ENCODE measurements around the gene STT3B. TPM values are rescaled to one million over a fixed set of nuclear protein-coding genes. Genes with fewer than 3 reads are reported as not detected.

Gene STT3B
- total RNA-seq, 1 donor from 2014 or later, result 110 TPM

DNA sequence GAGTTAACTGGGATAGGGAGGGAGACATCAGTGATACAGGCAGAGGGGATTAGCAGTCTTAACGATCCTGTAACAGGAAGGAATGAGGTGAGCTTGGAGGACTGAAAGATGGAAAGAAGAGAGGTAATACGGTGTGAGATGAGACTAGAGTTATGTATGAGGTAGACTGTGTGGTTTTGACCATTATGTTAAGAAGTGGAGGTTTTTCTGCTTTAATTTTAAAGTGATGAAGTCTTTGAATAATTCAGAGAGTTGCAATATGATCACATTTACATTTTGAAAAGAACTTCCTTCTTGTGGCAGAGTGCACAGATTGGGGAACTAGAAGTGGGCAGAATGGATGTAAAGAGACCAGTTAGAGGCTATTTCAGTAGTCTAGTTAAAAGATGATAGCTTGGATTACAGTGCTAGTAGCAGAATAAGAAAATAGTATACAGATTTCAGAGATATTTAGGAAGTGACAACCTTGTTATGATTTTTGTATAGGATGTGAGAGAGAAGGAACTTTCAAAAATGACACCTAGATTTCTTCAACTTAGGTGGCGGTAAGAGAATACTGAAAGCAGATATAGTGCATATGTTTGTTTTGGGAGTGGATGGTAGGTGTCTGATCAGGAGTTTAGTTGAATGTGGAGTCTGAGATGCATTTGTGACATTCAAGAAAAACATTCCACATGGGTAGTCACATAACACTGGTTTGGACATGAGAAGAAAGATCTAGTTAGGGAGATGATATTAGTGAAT lies 40.5 kb downstream of the STT3B start:
- no peaks in the 10 kb centered on the region for H3K36me3 ChIP-seq (ENCODE audit: control insufficient read depth, insufficient read depth, low read length)
- no peak overlapping the region for H3K4me3 ChIP-seq (ENCODE audit: low read depth, low read length)
- no peak for DNase-seq (ENCODE audit: low read depth)
- TF ChIP-seq CTCF (IDR thresholded peaks at IDR 0.05; ENCODE audit: insufficient read depth, low read length, poor library complexity, severe bottlenecking), result no peak
- H3K27me3 ChIP-seq (ENCODE audit: control insufficient read depth, insufficient read depth, low read length), result no peaks in the 10 kb centered on the region

- no peak for TF ChIP-seq CTCF (IDR thresholded peaks at IDR 0.05; ENCODE audit: insufficient read depth, low read length, poor library complexity, severe bottlenecking)
- H3K4me3 ChIP-seq (ENCODE audit: low read depth, low read length), result no peak overlapping the region
These were observed 42.7 kb downstream of the STT3B start for GRCh38 chr3:31575448-31575847.

GRCh38 chr3:31576521-31576920 lies 43.8 kb downstream of the STT3B start:
- Histone ChIP-seq H3K36me3 (ENCODE audit: control insufficient read depth, insufficient read depth, low read length) (no peaks in the 10 kb centered on the region), H3K27me3 (ENCODE audit: control insufficient read depth, insufficient read depth, low read length) (no peaks in the 10 kb centered on the region), H3K4me3 (ENCODE audit: low read depth, low read length) (no peak overlapping the region)
- no peak for TF ChIP-seq CTCF (IDR thresholded peaks at IDR 0.05; ENCODE audit: insufficient read depth, low read length, poor library complexity, severe bottlenecking)
- no peak for DNase-seq (ENCODE audit: low read depth)

More at GRCh38 chr3:31575448-31575847, 42.7 kb downstream of the STT3B start:
- Histone ChIP-seq H3K36me3 (ENCODE audit: control insufficient read depth, insufficient read depth, low read length) (no peaks in the 10 kb centered on the region), H3K27me3 (ENCODE audit: control insufficient read depth, insufficient read depth, low read length) (no peaks in the 10 kb centered on the region)
- no peak for DNase-seq (ENCODE audit: low read depth)

DNA sequence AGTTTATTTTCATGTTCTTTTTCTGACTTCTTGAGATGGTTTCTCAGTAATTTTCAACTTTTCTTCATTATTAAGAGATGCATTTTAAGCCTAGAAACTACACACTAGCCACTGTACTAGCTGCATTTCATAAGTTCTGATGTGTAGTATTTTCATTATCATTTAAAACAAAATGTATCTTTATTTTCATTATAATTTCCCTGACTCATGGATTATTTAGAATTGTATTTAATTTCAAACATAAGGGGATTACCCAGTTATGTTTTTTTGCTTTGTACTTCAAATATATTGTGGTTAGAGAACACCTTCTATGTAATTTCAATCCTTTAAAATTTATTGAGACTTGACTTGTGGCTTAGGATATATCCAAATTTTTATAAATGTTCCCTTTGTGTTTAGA lies 44.5 kb downstream of the STT3B start:
- no peak for DNase-seq (ENCODE audit: low read depth)
- Histone ChIP-seq H3K4me3 (ENCODE audit: low read depth, low read length) (no peak overlapping the region), H3K27me3 (ENCODE audit: control insufficient read depth, insufficient read depth, low read length) (no peaks in the 10 kb centered on the region), H3K36me3 (ENCODE audit: control insufficient read depth, insufficient read depth, low read length) (no peaks in the 10 kb centered on the region)
- TF ChIP-seq CTCF (IDR thresholded peaks at IDR 0.05; ENCODE audit: insufficient read depth, low read length, poor library complexity, severe bottlenecking), result no peak

- no peak for DNase-seq (ENCODE audit: low read depth)
- Histone ChIP-seq H3K27me3 (ENCODE audit: control insufficient read depth, insufficient read depth, low read length) (no peaks in the 10 kb centered on the region), H3K36me3 (ENCODE audit: control insufficient read depth, insufficient read depth, low read length) (no peaks in the 10 kb centered on the region), H3K4me3 (ENCODE audit: low read depth, low read length) (no peak overlapping the region)
- no peak for TF ChIP-seq CTCF (IDR thresholded peaks at IDR 0.05; ENCODE audit: insufficient read depth, low read length, poor library complexity, severe bottlenecking)
These were observed 47.1 kb downstream of the STT3B start for GRCh38 chr3:31579828-31580227.

- Histone ChIP-seq H3K4me3 (ENCODE audit: low read depth, low read length) (no peak overlapping the region), H3K27me3 (ENCODE audit: control insufficient read depth, insufficient read depth, low read length) (no peaks in the 10 kb centered on the region), H3K36me3 (ENCODE audit: control insufficient read depth, insufficient read depth, low read length) (no peaks in the 10 kb centered on the region)
- DNase-seq (ENCODE audit: low read depth), result no peak
- no peak for TF ChIP-seq CTCF (IDR thresholded peaks at IDR 0.05; ENCODE audit: insufficient read depth, low read length, poor library complexity, severe bottlenecking)
These were observed 47.9 kb downstream of the STT3B start for GRCh38 chr3:31580645-31581044.
